GM21723 (cell line): Measurements from ENCODE around the gene MYCL.

Experiments
- ATAC-seq: cut with Tn5 transposase; IDR thresholded peaks from one replicate; pipeline ENCODE4 v1.9.1; 2021; ENCODE audit warnings: mild to moderate bottlenecking, moderate library complexity; ENCODE audit not compliant: unreplicated experiment

Gene MYCL, protein sequence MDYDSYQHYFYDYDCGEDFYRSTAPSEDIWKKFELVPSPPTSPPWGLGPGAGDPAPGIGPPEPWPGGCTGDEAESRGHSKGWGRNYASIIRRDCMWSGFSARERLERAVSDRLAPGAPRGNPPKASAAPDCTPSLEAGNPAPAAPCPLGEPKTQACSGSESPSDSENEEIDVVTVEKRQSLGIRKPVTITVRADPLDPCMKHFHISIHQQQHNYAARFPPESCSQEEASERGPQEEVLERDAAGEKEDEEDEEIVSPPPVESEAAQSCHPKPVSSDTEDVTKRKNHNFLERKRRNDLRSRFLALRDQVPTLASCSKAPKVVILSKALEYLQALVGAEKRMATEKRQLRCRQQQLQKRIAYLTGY

DNA sequence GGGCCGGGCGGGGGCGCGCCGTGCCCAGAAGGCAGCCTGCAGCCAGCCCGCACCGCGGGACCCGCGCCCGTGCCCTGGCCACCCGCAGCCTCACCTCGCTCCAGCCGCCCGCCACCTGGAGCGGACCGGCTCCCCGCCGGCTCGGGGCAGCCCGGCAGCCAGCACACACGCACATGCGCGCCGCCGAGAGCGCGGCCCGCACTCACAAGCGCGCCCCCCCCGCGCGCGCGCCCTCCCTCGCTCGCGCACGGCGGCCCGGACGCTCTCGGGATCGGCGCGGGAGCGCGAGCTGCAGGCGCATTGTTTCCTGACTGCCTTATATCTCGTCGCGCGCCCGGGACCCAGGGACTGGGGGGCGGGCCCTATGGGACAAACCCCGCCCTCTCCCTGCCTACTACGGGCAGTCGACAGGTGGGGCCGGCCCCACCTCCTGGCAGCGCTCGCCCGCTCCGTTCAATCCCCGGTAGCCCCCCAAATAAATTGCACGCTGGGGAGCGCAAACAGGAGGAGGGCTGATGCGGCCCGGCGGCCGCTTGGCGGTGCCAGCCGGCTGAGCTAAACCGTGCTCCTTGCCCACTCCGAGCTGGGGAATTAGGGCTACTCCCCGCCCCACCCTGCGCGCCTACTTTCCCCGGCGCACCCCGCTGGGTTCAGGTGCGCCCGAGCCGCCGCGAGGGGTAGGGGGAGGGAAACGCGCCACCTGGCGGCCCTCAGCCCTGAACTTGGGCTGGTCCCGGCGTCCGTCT is at the start of gene MYCL:
TSS of gene MYCL (minus strand) at position 204 of the 746 bp plus-strand sequence. CDS start 483 bp downstream, outside the sequence.
- peak; percentile 76 for ATAC-seq

DNA sequence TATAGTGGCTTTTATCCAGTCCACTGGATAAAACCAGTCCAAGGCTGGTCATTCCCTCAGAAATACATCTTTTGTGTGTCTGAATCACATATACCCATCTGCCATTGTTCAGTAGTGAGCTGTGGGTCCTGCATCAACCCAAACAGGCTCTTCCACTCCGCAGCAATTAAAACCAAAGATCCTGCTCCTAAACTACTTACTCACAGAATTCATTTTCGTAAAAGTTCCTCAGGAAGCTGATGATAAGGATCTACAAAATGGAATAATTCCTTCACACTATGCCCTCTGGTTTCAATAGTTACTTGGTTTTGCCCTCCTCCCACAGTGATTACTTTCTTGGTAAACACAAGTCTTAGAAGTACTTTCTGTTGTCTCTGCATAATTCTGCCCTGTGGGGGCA is 48.2 kb upstream of the MYCL start:
- ATAC-seq: no peak

DNA sequence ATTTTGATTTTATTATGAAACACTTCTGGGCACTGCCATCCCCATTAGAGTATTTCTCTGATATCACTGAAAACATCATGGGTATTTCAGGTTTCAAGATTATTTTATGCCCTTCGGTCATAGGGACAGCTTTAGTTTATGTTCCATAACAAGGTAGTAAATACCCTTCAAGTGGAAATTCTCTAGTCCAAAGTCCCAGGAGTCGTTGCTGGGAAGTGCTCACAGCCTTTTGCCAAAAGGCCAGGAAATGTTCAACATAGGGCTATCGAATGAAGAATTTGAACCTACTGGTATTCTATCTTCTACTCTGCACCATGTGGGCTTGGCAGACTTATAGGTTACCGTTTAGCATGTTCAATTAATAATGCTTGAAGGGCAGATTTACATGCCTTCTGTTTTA is 45.5 kb upstream of the MYCL start:
- no peak for ATAC-seq

DNA sequence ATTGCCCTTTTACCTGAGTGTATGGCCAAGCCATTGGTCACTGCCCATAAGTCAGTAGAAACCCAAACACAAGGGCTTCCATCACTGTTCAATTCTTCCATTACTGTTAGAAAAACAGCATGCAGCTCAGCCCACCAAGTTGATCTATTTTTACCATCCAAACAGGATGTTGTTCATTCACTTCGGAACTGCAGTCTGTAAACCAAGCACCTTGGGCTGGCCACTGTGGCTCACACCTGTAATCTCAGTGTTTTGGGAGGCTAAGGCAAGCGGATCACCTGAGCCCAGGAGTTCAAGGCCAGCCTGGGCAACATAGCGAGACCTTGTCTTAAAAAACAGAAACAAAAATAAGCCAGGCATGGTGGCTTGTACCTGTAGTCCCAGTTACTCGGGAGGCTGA is 44.5 kb upstream of the MYCL start:
- no peak for ATAC-seq

DNA sequence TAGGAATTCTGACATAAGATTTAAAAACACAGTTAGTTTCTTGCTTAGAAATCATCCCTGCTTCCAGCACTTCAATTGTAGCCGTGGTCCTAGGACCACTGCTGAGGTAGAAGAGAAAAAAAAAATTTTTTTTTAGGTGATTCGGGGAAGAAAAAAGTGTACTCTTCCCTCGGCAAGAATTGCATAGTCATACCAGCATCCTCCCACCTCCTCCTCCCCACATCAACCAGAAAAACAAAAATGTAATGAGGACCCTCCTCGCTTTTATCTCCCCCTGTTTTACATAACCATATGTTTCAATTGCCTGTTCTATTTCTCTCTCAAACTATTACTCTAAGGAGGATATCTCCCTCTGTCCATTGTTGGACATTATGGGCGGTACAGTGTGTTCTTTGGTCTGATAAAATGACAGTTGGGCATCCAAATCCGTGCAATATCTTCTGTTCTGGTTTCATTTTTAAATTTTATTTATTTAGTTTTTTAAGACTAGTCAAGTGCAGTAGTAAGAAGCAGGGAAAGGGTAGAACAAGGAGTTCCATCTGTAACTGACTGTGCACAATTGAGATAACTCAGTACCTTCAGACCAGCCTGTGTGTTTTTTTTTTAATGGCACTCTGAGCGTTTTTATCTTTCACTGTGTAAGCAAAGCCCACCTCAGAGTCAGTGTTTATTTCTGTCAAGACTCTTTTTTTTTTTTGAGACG is 42.8 kb upstream of the MYCL start:
- ATAC-seq: no peak

DNA sequence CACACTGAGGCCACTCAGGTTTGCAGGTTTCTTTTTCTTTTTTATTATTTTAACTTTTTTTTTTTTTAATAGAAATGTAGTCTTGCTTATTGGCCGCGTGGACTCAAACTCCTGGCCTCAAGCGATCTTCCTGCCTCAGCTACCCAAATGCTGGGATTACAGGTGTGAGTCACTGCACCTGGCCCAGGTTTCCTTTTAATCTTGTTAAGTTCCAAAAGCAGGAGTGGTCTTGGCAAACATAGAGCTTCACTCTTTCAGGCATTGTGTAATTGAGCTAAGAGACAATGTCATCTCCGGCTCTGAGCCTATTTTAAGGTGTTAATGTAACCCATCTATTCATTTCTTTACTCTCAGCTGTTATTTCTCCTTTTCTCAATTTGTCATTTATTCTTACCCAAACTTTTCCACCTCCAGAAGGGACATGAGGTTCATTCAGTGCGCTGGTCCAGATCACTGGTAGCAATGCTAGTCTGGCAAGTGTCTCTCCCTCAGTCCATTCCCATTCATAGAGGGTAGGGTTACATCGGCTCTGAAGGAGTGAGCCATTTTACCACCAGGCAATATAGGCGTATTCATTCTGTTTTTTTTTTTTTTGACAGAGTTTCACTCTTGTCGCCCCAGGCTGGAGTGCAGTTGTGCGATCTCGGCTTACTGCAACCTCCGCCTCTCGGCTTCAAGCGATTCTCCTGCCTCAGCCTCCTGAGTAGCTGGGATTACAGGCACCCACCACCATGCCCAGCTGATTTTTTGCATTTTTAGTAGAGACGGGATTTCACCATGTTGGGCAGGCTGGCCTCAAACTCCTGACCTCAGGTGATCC is 42.0 kb upstream of the MYCL start:
- ATAC-seq: no peak

DNA sequence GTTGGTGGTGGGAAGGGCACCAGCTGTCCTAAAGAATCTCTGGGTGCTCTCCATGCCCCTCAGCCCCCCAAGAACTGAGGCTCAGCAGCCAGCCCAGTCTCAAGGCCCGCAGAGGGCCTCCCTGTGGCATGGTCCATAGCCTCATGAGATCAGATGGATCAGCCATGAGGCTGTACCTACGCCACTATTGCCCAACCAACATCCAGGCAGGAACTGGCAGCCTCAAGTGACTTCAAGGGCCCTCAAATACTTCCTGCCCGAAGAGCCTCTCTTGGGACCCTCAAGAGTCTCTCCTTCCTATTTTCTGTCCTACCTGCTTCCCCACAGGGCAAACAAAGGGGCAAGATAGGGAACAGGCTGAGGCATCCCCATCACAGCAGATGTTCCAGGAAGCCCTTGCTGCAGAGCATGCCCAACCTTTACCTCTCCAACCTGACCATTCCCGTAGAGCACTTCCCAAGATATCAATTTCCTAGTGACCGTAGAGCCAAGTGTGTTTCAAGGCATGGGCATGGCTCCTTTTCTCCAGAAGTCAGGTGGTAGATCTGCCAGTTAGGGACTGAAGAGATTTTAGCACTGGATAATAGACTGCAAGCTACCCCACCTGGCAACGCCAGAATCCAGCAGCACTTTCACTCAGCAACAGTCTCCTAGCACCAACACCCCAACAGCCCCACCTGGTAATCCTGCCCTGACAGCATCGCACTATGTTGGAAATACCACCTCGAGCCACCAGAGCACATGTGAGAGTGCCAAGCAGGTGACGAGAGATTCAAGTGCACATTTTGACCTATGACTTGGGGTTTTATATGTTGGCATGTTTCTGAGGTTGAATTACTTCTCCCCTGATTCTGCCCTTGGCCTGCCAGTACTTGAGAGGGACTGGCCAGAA is 39.5 kb upstream of the MYCL start:
- ATAC-seq: no peak

DNA sequence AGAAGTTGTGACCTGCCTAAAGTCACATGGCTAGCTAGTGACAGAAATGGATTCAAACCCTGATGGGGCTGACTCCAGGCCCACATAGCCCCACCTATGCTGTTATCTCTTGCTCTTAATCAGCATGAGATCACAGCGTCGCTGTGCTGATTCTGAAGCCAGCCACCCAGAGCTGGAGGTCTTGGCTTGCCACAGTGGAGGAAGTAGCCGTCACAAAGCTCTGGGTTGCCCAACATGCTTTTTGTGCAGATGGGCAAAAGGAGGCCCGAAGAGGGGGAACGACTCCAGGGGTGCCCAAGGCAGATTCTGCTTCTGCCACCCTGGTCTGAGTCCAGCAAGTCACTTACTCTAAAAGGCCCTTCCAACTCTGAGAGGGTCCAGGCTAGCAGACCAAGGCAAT is 38.5 kb upstream of the MYCL start:
- no peak for ATAC-seq

DNA sequence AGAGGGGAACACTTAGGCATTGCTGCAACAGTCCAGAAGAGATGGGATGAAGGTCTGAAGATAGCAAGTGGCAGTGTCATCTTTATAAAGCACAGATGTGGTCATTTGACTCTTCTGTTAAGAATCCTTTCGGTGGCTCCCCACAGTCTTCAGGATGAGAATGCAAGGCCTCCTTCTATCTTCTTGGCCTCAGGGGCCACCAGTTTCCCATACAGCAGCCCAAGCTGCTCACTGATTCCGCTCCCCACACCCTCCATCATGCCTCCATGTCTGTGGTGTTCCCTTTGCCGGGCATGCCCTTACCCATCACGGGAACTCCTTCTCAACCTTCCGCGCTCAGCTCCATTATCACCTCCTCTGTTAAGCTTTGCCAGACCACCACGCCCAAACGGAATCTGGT is 37.1 kb upstream of the MYCL start:
- ATAC-seq: no peak

DNA sequence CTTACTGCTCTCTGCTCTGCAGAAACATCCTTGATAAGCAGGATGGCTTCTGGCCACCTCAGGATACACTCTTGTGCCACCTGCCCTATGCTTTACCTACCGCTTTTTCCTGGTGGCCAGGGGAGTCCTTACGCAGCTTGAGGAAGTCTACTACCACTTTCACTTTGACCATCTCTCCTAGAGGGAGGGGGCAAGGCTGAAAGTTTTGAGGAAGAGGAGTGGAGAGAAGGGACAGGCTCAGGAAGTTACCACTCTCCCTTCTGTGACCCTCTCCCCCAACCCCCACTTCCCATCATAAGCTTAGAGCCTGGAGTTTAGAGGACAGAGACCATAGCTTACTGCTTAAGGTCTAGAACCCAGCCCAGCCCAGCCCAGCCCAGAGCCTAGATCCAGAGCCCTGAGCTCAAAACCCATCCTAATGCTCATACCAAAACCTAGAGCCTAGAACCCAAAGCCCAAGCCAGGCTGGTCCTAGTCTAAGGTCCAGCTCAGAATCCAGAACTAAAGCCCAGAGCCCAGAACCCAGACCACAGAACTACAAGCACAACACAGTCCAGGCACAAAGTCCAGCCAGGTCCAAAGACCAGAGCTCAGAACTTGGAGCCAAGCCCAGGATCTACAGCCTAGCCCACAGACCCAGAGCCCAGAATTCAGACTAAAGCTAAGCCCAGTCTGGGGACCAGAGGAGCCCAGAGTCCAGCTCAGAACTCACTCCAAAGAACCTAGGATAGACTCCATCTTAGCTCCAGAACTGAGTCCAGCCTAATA is 35.2 kb upstream of the MYCL start:
- no peak for ATAC-seq

DNA sequence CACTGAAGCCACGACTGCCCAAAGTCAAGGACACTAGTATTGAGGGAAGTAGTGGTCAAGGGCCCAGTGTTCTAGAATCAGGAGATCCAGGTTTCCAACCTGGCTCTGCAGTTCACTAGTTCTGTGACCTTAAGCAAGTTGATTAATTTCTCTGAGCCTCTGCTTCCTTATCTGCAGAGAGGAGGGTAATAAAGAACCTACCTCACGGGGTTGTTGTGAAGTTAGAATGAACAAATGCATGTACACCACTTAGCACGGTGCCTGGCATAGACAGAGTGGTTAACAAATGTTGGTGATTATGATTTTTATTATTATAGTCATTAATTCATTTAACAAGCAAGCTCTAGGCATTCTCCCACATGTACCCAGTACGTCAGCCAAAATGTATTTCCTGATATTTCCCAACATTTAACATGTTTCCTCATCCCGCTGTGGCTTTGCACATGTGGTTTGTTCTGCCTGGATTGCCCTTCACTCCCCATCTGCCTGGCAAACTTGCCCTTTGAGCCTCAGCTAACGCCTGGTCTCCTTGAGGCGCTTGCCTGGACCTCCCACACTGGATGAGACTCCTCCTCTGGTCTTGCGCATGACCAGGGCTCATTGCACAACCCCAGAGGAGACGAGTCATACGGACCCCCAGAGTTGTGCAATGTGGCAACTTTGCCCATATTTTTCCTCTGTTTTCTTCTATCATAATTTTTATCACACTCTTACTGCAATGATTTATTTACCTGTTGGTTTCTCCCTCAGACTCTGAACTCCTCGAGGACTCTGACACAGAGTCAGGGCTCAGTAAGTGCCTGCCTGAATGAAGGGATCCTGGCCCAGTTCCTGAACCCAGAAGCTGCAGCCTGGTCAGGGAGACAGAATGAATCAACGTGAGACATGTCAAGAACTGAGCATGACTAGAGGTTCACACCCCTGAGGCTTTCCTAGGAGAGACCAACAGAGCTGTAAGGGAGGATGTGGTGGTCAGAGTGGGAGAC is 32.5 kb upstream of the MYCL start:
- no peak for ATAC-seq

DNA sequence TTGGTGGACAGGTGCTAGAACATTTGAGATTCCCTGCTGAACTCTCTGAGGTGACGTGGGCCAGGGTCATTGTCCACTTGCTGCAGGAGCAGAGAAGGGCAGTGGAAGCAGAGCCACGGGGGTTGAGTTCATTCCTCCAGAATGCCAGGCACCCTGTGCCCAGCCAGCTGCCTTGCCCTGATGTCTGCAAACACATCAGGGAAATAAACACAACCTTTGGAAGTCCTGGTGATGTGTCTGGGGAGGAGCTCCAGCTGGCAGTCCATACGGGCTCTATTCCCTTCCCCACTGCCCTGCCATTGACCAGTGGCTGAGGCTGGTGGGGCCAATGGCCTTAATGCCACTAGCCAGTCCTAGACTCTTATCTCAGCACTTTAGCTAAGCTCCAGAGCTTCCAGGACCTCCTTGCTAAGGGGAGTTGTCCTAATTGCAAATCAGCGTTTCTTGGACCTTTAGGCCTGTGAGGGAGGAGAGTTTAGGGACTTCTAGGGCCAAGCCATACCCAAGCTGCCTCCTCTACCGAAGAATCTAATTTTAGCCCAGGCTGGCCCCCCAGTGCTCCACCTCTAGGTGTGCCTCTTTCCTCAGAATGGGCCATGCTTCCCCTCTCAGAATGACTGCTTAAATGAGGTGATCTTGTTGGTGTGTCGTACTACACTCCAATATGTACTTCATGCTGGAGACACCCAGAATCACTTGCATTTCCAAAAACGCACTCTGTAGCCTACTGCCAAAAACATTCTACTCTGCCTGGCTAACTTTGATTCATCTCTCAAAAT is 27.3 kb upstream of the MYCL start:
- no peak for ATAC-seq

DNA sequence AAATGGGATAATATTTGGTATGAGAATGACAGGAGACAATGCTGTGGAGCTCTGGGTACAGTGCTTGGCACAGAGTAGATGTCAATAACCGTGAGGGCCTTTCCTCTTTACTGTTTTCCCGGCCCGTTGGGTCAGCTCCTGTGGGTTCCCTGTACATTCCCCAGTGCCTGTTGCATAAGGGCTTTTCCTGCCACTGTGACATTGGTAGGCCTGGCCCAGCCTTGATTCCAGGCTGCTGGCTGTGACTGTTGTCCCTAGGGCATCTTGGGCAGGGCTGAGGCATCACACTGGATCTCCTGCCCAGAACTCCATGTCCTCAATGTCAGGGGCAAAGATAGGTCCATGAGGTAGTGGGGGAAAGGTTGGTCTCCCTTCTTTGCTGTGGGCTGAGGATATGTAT is 25.8 kb upstream of the MYCL start:
- ATAC-seq: no peak

DNA sequence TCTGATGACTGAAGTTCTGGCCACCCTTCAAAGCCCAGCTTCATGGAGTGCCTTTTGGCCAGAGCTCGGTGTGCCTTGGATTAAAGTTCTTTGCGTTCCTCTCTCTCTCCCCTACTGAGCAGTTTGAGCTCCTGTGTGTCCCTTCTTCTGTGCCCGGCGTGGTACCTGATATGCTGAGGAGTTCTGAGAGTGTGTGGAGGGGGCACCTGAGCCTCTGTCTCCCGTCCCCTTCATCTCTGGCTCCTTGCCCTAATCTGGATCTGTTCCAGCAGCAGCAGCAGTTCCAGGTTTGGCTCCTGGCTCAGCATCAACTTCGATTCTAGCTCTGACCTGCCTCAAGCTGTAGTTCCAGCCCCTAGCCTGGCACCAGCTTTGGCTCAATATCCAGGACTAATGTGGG is 25.1 kb upstream of the MYCL start:
- ATAC-seq: no peak

DNA sequence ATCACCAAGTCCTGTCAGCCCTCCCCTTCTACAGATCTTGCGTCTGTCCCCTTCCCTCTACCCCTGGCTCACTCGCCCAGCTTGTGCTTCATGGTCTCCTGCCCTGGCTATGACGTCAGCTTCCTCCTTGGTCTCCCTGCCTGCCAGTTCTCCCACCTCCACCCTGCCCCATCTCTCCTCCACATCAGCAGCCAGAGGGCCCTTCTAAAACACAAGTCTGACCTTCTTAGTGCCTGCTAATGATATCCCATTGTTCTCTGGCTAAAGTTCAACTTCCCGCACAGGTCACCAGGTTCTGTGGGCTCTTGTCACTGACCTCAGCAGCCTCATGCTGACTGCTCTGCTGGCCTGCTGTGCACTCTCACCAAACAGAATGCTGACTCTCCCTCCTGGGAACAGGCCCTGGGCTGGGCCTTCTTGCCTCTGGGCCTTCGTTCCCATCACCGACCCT is 24.7 kb upstream of the MYCL start:
- ATAC-seq: no peak

DNA sequence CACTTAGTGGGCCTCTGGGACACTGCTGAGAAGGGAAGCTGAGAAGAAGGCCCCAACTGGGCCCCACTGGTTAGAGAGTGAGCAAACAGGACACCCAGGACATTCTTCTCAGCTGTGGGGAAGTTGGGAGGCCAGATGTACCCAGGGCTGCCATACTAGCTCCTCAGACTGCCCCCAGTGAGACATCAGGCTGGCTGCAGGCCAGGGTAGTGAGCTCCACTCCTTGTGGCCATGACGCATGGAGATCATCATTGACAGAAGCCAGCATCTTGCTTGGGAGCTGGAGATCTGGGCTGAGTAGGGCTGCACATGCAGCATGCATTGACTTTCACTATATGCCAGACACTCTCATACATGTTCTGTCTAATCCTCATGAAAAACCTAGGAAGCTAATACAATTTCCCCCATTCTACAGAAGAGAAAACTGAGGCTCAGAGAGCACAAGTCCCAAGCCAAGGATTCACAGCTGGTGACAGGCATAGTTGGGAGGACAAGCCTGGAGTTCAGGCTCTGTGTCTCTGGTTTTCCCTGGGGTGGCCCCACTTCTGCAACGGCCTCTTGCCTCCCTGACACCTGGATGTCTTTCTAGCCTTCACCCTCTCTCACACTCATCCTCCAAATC is 24.1 kb upstream of the MYCL start:
- no peak for ATAC-seq

DNA sequence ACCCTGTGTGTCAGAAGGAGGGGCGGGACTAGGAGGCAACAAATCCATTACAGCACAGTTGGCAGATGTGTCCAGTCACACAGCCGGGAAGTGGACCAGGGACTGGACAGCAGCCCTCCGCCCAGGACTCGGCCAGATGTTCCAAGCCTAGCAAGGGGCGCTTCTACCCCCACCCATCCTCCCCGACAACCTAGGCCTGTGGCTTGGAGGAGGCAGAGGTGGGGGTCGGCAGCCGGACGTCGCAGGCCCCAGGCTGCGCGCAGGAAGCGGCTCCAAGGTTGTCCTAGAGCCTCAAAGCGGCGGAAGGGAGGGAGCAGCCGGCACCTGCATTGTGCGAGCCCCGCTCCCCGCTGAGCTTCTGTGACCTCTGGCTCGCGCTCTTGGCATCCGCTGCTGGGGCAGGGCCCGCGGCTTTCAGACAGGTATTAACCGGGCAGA is 20.6 kb upstream of the MYCL start:
- no peak for ATAC-seq
